Smooth muscle cell (in vitro differentiated cells): ENCODE measurements around the gene PWWP2B. TPM values are rescaled to one million over a fixed set of nuclear protein-coding genes. Genes with fewer than 3 reads are reported as not detected.

Source experiments
- DNase-seq: peaks from one replicate; lab custom pipeline; 2025; ENCODE audit not compliant: unreplicated experiment; lab: John Stamatoyannopoulos, UW
- H2AFZ ChIP-seq: fragments of 200-600 bp; sonication (generic); 2 replicates; pipeline ENCODE4 v1.6.0; 2016; ENCODE audit warnings: antibody characterized with exemption, low read depth, mild to moderate bottlenecking
- H3F3A ChIP-seq: fragments of 200-600 bp; sonication (generic); 2 replicates; pipeline ENCODE4 v1.6.0; 2017; ENCODE audit warnings: antibody characterized with exemption, low read depth
- H3K27ac ChIP-seq: fragments of 200-600 bp; sonication (generic); 2 replicates; pipeline ENCODE4 v1.5.1; 2016; ENCODE audit warnings: low read depth, mild to moderate bottlenecking
- H3K27me3 ChIP-seq: fragments of 200-600 bp; sonication (generic); 2 replicates; pipeline ENCODE4 v1.6.1; 2016; ENCODE audit warnings: low read depth, mild to moderate bottlenecking
- H3K36me3 ChIP-seq: fragments of 200-600 bp; sonication (generic); 2 replicates; pipeline ENCODE4 v1.5.1; 2016; ENCODE audit warnings: low read depth
- H3K4me1 ChIP-seq: fragments of 200-600 bp; sonication (generic); 2 replicates; pipeline ENCODE4 v1.5.1; 2016; ENCODE audit warnings: low read depth
- H3K4me2 ChIP-seq: fragments of 200-600 bp; sonication (generic); 2 replicates; pipeline ENCODE4 v1.6.0; 2016; ENCODE audit warnings: mild to moderate bottlenecking
- H3K4me3 ChIP-seq: fragments of 200-600 bp; sonication (generic); 2 replicates; pipeline ENCODE4 v1.5.1; 2016; ENCODE audit warnings: mild to moderate bottlenecking
- H3K79me2 ChIP-seq: fragments of 200-600 bp; sonication (generic); 2 replicates; pipeline ENCODE4 v1.6.0; 2016; ENCODE audit warnings: low read depth, mild to moderate bottlenecking
- H3K9ac ChIP-seq: fragments of 200-600 bp; sonication (generic); 2 replicates; pipeline ENCODE4 v1.6.0; 2016; ENCODE audit warnings: low read depth
- H3K9me3 ChIP-seq: fragments of 200-600 bp; sonication (generic); replicated peaks from 2 replicates; pipeline ENCODE4 v1.5.1; 2016; ENCODE audit warnings: low read depth
- H4K20me1 ChIP-seq: fragments of 200-600 bp; sonication (generic); 2 replicates; pipeline ENCODE4 v1.6.0; 2016; ENCODE audit warnings: low read depth
- WGBS: methylation state at CpG from one replicate; pipeline ENCODE4 v1.1.7; 2016; ENCODE audit warnings: low lambda C conversion rate; 5-methylcytosine and 5-hydroxymethylcytosine counted together
- polyA plus RNA-seq: library from polyadenylated mRNA; unstranded; fragments of >200 nt; fragmentation: Nextera tagmentation; extraction: Ambion mirVana; gene quantifications from 2 replicates; pipeline ENCODE4 v1.2.1, GENCODE V29; 2016
- total RNA-seq: library from RNA; depleted of rRNA; stranded (reverse); fragments of >200 nt; gene quantifications from 2 replicates; pipeline ENCODE4 v1.2.3, GENCODE V29; 2014
- TF ChIP-seq, protein P1 (sequence below): fragments of 200-600 bp; sonication (generic); IDR thresholded peaks from 2 replicates; pipeline ENCODE4 v1.5.1; 2017; ENCODE audit warnings: borderline replicate concordance, mild to moderate bottlenecking, antibody characterized with exemption; ENCODE audit not compliant: insufficient read depth, poor library complexity, severe bottlenecking

The PWWP2B gene
- total and polyA plus RNA-seq, 2 experiments from 2014 or later: 8.3 to 13.2 TPM

DNA sequence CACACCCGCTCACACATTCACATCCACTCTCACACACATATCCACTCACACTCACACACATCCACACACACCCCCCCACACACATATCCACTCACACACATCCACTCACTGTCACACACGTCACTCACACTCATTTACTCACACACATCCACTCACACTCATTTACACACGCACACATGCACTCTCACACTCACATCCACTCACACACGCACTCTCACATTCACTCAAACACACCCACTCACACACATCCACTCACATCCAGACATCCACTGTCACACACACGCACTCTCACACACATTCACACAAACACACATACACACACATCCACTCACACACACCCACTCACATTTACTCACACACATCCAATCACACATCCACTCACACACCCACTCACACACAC lies 18.3 kb downstream of the PWWP2B start:
- no peak overlapping the region for H3K4me3 ChIP-seq
- H3K27me3 ChIP-seq: no peaks in the 10 kb centered on the region
- H3F3A ChIP-seq: peaks cover 11% of the 10 kb centered on the region
- H3K27ac ChIP-seq: no peak overlapping the region
- no peaks in the 10 kb centered on the region for H3K36me3 ChIP-seq
- H3K9me3 ChIP-seq: no peaks in the 10 kb centered on the region
- H3K4me1 ChIP-seq: peaks cover 27% of the 10 kb centered on the region
- H3K79me2 ChIP-seq: peaks cover 20% of the 10 kb centered on the region
- DNase-seq: no peak
- H2AFZ ChIP-seq: no peak overlapping the region
- H4K20me1 ChIP-seq: peaks cover 26% of the 10 kb centered on the region
- TF ChIP-seq, protein P1, sequence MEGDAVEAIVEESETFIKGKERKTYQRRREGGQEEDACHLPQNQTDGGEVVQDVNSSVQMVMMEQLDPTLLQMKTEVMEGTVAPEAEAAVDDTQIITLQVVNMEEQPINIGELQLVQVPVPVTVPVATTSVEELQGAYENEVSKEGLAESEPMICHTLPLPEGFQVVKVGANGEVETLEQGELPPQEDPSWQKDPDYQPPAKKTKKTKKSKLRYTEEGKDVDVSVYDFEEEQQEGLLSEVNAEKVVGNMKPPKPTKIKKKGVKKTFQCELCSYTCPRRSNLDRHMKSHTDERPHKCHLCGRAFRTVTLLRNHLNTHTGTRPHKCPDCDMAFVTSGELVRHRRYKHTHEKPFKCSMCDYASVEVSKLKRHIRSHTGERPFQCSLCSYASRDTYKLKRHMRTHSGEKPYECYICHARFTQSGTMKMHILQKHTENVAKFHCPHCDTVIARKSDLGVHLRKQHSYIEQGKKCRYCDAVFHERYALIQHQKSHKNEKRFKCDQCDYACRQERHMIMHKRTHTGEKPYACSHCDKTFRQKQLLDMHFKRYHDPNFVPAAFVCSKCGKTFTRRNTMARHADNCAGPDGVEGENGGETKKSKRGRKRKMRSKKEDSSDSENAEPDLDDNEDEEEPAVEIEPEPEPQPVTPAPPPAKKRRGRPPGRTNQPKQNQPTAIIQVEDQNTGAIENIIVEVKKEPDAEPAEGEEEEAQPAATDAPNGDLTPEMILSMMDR: no peak
- no peak overlapping the region for H3K4me2 ChIP-seq
- no peak overlapping the region for H3K9ac ChIP-seq
- 96% methylated on average over 4 of the region's 5 CpGs for WGBS

DNA sequence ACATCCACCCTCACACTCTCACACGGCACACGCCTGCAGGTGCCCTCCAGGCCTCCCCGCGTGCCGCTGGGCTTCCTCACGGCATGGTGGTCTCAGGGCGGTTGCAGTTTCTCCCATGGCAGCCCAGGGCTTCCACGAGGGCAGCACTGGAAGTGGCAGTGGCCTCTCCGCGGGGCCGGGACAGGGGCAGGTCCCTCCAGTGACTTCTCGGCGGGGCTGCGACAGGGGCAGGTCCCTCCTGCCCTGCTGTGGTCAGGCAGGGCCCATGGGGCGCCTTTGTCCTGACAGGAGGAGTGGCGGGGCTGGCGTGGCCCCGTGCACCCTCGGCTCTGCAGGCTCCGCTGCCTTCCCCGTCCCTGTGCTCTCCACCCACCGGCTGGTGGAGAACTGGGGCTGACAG lies 19.0 kb downstream of the PWWP2B start:
- peaks cover 28% of the 10 kb centered on the region for H3K4me1 ChIP-seq
- H3K27ac ChIP-seq: no peak overlapping the region
- H4K20me1 ChIP-seq: peaks cover 20% of the 10 kb centered on the region
- no peak overlapping the region for H3K9ac ChIP-seq
- H3K9me3 ChIP-seq: no peaks in the 10 kb centered on the region
- no peak overlapping the region for H3K4me2 ChIP-seq
- TF ChIP-seq, protein P1: no peak
- peaks cover 20% of the 10 kb centered on the region for H3K79me2 ChIP-seq
- no peak overlapping the region for H2AFZ ChIP-seq
- no peak for DNase-seq
- peaks cover 11% of the 10 kb centered on the region for H3F3A ChIP-seq
- 96% methylated on average over 22 of the region's 22 CpGs for WGBS
- no peaks in the 10 kb centered on the region for H3K36me3 ChIP-seq
- no peak overlapping the region for H3K4me3 ChIP-seq
- H3K27me3 ChIP-seq: no peaks in the 10 kb centered on the region

DNA sequence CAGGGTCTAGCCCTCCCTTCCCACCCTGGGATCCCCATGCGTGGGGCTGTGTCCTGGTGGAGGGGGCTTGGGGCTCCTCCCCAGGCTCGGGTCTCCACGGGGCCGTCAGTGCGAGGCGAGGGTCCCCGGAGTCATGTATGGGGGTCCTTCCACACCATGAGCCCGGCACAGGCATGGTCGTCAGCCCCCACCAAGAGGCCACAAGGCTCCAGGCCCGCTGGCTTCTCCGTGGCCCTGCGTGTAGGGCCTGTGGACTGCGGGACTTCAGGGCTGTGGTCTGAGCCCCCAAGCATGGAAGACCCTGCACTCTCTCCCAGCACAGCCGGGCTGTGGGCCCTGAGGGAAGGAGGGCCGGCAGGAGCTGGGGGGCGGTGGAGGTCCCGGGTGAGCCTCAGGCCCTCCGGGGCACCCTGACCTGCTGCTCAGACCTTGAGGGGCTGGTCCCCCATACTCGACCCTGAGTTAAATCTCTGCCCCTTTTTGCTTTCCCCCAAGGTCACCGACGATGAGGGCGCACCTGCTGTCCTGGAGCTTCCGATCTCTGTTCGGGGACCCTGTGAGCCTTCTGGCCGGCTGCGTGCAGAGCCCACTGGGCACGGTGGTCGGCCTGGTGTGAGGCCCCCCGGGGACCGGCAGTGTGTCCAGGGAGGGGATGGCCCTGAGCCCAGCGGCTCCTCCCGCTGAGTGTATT lies 19.7 kb downstream of the PWWP2B start:
- H3K9ac ChIP-seq: no peak overlapping the region
- no peaks in the 10 kb centered on the region for H3K36me3 ChIP-seq
- DNase-seq: no peak
- no peak overlapping the region for H3K4me2 ChIP-seq
- WGBS: 96% methylated on average over 32 of the region's 32 CpGs
- TF ChIP-seq, protein P1: no peak
- no peak overlapping the region for H2AFZ ChIP-seq
- H3K79me2 ChIP-seq: peaks cover 20% of the 10 kb centered on the region
- peaks cover 14% of the 10 kb centered on the region for H4K20me1 ChIP-seq
- H3K27ac ChIP-seq: no peak overlapping the region
- H3K9me3 ChIP-seq: no peaks in the 10 kb centered on the region
- H3F3A ChIP-seq: peaks cover 4% of the 10 kb centered on the region
- H3K27me3 ChIP-seq: no peaks in the 10 kb centered on the region
- peaks cover 27% of the 10 kb centered on the region for H3K4me1 ChIP-seq
- no peak overlapping the region for H3K4me3 ChIP-seq
